H9 (cell line): ENCODE results near the gene C14orf132. TPM values are rescaled to one million over a fixed set of nuclear protein-coding genes. Genes with fewer than 3 reads are reported as not detected.

Experiments used
- DNase-seq: peaks from one replicate; pipeline ENCODE4 v3.0.0-alpha.2; 2017
- H2AFZ ChIP-seq: one replicate; pipeline ENCODE4 v1.6.1; 2013; ENCODE audit warnings: mild to moderate bottlenecking, low read length, control low read depth, moderate library complexity
- H2AK5ac ChIP-seq: 2 replicates; pipeline ENCODE4 v1.6.1; 2013; ENCODE audit warnings: low read length, control low read depth, mixed read lengths; ENCODE audit not compliant: insufficient read length
- H2BK120ac ChIP-seq: one replicate; pipeline ENCODE4 v1.6.1; 2013; ENCODE audit warnings: low read depth, mild to moderate bottlenecking, low read length, control low read depth, inconsistent platforms; ENCODE audit not compliant: poor library complexity, severe bottlenecking
- H2BK12ac ChIP-seq: 2 replicates; pipeline ENCODE4 v1.6.1; 2013; ENCODE audit warnings: low read length, control low read depth, mixed read lengths, low read depth; ENCODE audit not compliant: insufficient read length
- H2BK15ac ChIP-seq: 2 replicates; pipeline ENCODE4 v1.6.1; 2013; ENCODE audit warnings: low read depth, low read length, control low read depth
- H2BK20ac ChIP-seq: one replicate; pipeline ENCODE4 v1.6.1; 2013; ENCODE audit warnings: low read depth, mild to moderate bottlenecking, low read length, control low read depth, inconsistent platforms; ENCODE audit not compliant: poor library complexity, severe bottlenecking
- H2BK5ac ChIP-seq: 2 replicates; pipeline ENCODE4 v1.6.1; 2013; ENCODE audit warnings: low read length, control low read depth, mixed read lengths; ENCODE audit not compliant: insufficient read length
- H3K14ac ChIP-seq: 2 replicates; pipeline ENCODE4 v1.6.1; 2013; ENCODE audit warnings: low read length, control low read depth; ENCODE audit not compliant: insufficient read depth
- H3K18ac ChIP-seq: 2 replicates; pipeline ENCODE4 v1.6.1; 2013; ENCODE audit warnings: low read depth, mild to moderate bottlenecking, mixed read lengths, low read length, control low read depth; ENCODE audit not compliant: insufficient read length
- H3K23ac ChIP-seq: 2 replicates; pipeline ENCODE4 v1.6.1; 2013; ENCODE audit warnings: low read length, control low read depth, mixed read lengths, low read depth; ENCODE audit not compliant: insufficient read length
- H3K23me2 ChIP-seq: 2 replicates; pipeline ENCODE4 v1.6.1; 2013; ENCODE audit warnings: low read depth, mild to moderate bottlenecking, mixed read lengths, low read length, control low read depth; ENCODE audit not compliant: insufficient read length, poor library complexity, severe bottlenecking
- H3K27ac ChIP-seq: 2 replicates; pipeline ENCODE4 v1.5.1; 2013; ENCODE audit warnings: low read length, control low read depth, mixed read lengths, low read depth; ENCODE audit not compliant: insufficient read length
- H3K27me3 ChIP-seq: 2 replicates; pipeline ENCODE4 v1.6.1; 2013; ENCODE audit warnings: low read length, control low read depth, inconsistent platforms; ENCODE audit not compliant: insufficient read depth
- H3K4ac ChIP-seq: 2 replicates; pipeline ENCODE4 v1.6.1; 2013; ENCODE audit warnings: low read depth, mild to moderate bottlenecking, control low read depth, inconsistent platforms, low read length, moderate library complexity
- H3K4me1 ChIP-seq: 2 replicates; pipeline ENCODE4 v1.6.1; 2013; ENCODE audit warnings: low read length, control low read depth, inconsistent platforms; ENCODE audit not compliant: insufficient read depth
- H3K4me2 ChIP-seq: 2 replicates; pipeline ENCODE4 v1.6.1; 2013; ENCODE audit warnings: low read length, control low read depth, mixed read lengths; ENCODE audit not compliant: insufficient read length, insufficient read depth
- H3K56ac ChIP-seq: 2 replicates; pipeline ENCODE4 v1.6.1; 2013; ENCODE audit warnings: low read depth, mild to moderate bottlenecking, mixed read lengths, low read length, control low read depth; ENCODE audit not compliant: insufficient read length
- H3K79me1 ChIP-seq: 2 replicates; pipeline ENCODE4 v1.6.1; 2013; ENCODE audit warnings: low read depth, mild to moderate bottlenecking, moderate library complexity, low read length, control low read depth, inconsistent platforms; ENCODE audit not compliant: insufficient read depth, poor library complexity, severe bottlenecking
- H3K79me2 ChIP-seq: 2 replicates; pipeline ENCODE4 v1.6.1; 2013; ENCODE audit warnings: low read length, control low read depth, inconsistent platforms; ENCODE audit not compliant: insufficient read depth
- H3K9ac ChIP-seq: 2 replicates; pipeline ENCODE4 v1.6.1; 2013; ENCODE audit warnings: low read length, control low read depth, mixed read lengths; ENCODE audit not compliant: insufficient read length; ENCODE audit errors: extremely low read depth
- H3K9me3 ChIP-seq: one replicate; pipeline ENCODE4 v1.6.1; 2013; ENCODE audit warnings: low read depth, low read length, inconsistent platforms; ENCODE audit not compliant: control insufficient read depth
- H3T11ph ChIP-seq: one replicate; pipeline ENCODE4 v1.6.1; 2013; ENCODE audit warnings: mild to moderate bottlenecking, low read length, control low read depth, inconsistent platforms
- H4K20me1 ChIP-seq: one replicate; pipeline ENCODE4 v1.6.1; 2013; ENCODE audit not compliant: control insufficient read depth, insufficient read length, insufficient read depth
- H4K5ac ChIP-seq: 2 replicates; pipeline ENCODE4 v1.6.1; 2013; ENCODE audit warnings: low read depth, mild to moderate bottlenecking, mixed read lengths, low read length, control low read depth; ENCODE audit not compliant: insufficient read length
- H4K8ac ChIP-seq: replicated peaks from 2 replicates; pipeline ENCODE4 v1.6.1; 2013; ENCODE audit warnings: low read length, control low read depth, mixed read lengths, low read depth; ENCODE audit not compliant: insufficient read length
- H4K91ac ChIP-seq: 2 replicates; pipeline ENCODE4 v1.6.1; 2013; ENCODE audit warnings: low read depth, mild to moderate bottlenecking, moderate library complexity, mixed read lengths, low read length, control low read depth; ENCODE audit not compliant: insufficient read length
- H3K27ac Mint-ChIP-seq, 3 experiments: 2 replicates in 2 of 3; 3 replicates in 1 of 3; pipeline ENCODE4 v1.8.0; 2020 to 2021; ENCODE audit warnings: mixed read lengths in 3 of 3, mild to moderate bottlenecking in 1 of 3, moderate library complexity in 1 of 3
- H3K27me3 Mint-ChIP-seq: 2 replicates; pipeline ENCODE4 v1.8.0; 2021; ENCODE audit warnings: low read depth, mild to moderate bottlenecking, moderate library complexity, mixed read lengths
- H3K36me3 Mint-ChIP-seq, 3 experiments: 2 replicates in 2 of 3; 3 replicates in 1 of 3; pipeline ENCODE4 v1.8.0; 2020 to 2021; ENCODE audit warnings: low read depth in 3 of 3, mixed read lengths in 3 of 3; ENCODE audit not compliant: insufficient read depth in 1 of 3
- H3K4me1 Mint-ChIP-seq, 2 experiments: 2 replicates each; pipeline ENCODE4 v1.8.0; 2020; ENCODE audit warnings: mixed read lengths in 2 of 2
- H3K4me3 Mint-ChIP-seq, 2 experiments: 2 replicates in 1 of 2; 3 replicates in 1 of 2; pipeline ENCODE4 v1.8.0; 2020 to 2021; ENCODE audit warnings: mild to moderate bottlenecking in 2 of 2, mixed read lengths in 2 of 2, moderate library complexity in 1 of 2
- H3K9me3 Mint-ChIP-seq, 2 experiments: 2 replicates in 1 of 2; 3 replicates in 1 of 2; pipeline ENCODE4 v1.8.0; 2020; ENCODE audit warnings: mild to moderate bottlenecking in 2 of 2, mixed read lengths in 2 of 2, moderate library complexity in 1 of 2
- CTCF ChIP-seq: fragments of 200-600 bp; sonication (generic); conservative IDR thresholded peaks from 3 replicates; pipeline ENCODE4 v1.8.0; 2021; ENCODE audit warnings: antibody characterized with exemption, mild to moderate bottlenecking
- WGBS: extraction: QIAGEN DNeasy Blood & Tissue Kit; methylation state at CpG from one replicate; pipeline ENCODE4 v1.1.7; 2013; ENCODE audit warnings: missing lambda C conversion rate, low lambda C conversion rate, mixed read lengths; ENCODE audit not compliant: insufficient read length; ENCODE audit errors: extremely low coverage; 5-methylcytosine and 5-hydroxymethylcytosine counted together
- total RNA-seq: library from RNA; stranded (reverse); gene quantifications from 2 replicates; pipeline ENCODE4 v1.2.1, GENCODE V29; 2021

The C14orf132 gene
- total RNA-seq, 1 experiment from 2014 or later = 5.7 TPM

GRCh38 chr14:96104469-96105057 lies 65.4 kb downstream of the C14orf132 start:
- Histone ChIP-seq H2AFZ (no peak overlapping the region), H3K9me3 (no peaks in the 10 kb centered on the region), H3K79me1 (no peaks in the 10 kb centered on the region), H2BK12ac (no peak overlapping the region), H2BK20ac (no peak overlapping the region), H2BK120ac (no peak overlapping the region), H3K4ac (no peak overlapping the region), H3K4me1 (no peaks in the 10 kb centered on the region), H4K5ac (no peak overlapping the region), H3K9ac (no peak overlapping the region), H4K20me1 (no peaks in the 10 kb centered on the region), H3K23ac (no peak overlapping the region), H4K8ac (no peak overlapping the region), H3K27ac (no peak overlapping the region), H3K56ac (no peak overlapping the region), H2BK5ac (no peak overlapping the region), H2BK15ac (no peak overlapping the region), H3K79me2 (no peaks in the 10 kb centered on the region), H3T11ph (no peak overlapping the region), H4K91ac (no peak overlapping the region), H3K23me2 (no peaks in the 10 kb centered on the region), H3K4me2 (no peak overlapping the region), H3K18ac (no peak overlapping the region), H3K14ac (no peak overlapping the region), H2AK5ac (no peak overlapping the region), H3K27me3 (no peaks in the 10 kb centered on the region)
- no CpG with 5 or more reads among the region's 19 CpGs for WGBS
- Mint-ChIP-seq H3K27me3 (peaks cover 16% of the 10 kb centered on the region), H3K4me3 (no peak overlapping the region), H3K36me3 (no peaks in the 10 kb centered on the region; a peak in 1 of 7 replicates), H3K9me3 (peaks cover 0 to 5% of the 10 kb centered on the region in 2 experiments; a peak in 2 of 5 replicates), H3K27ac (no peak overlapping the region), H3K4me1 (peaks cover 11 to 15% of the 10 kb centered on the region in 2 experiments)
- no peak for DNase-seq
- no peak for TF ChIP-seq CTCF
